CD4-positive, alpha-beta T cell treated with Interferon gamma for 1 hour (primary cell): ENCODE measurements around the gene PYROXD2.
"Not testable (repeated sequence)": the region's sequence is repeated elsewhere in the genome, so short reads cannot be mapped to it uniquely, and the experiment has no call there.

Experiments used
- DNase-seq: peaks from one replicate; pipeline ENCODE4 v3.0.0-alpha.2; 2020

Gene PYROXD2

DNA sequence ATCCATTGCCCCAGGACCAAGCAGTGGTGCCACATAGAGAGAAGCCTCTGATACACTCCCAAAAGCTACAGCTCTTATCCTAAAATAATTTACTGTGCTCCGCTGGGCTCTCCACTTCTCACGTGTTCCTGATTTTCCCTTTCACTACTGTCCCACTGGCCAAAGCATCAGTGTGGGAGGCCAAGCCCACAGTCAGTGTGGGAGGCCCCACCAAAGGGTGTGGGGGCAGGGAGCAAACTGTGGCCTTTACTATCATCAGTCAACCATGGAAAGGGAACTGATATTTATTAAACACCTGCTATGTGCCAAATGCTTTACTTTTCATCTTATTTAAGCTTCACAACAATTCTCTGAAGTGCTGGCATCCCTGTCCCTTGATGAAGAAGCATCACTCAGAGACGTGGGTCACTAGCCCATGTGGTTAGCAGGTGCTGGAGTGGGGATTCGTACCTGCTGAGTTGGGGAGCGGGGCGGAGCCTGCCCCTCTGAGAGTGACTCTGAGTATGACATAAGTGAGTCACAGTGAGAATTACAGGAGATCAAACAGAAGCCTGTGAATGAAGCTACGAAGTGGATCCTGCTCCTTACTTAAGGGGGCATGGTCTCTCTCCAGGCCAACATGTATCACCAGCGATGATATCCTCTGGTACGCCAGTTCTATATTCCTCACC is 50.4 kb downstream of the PYROXD2 start:
- no peak for DNase-seq

DNA sequence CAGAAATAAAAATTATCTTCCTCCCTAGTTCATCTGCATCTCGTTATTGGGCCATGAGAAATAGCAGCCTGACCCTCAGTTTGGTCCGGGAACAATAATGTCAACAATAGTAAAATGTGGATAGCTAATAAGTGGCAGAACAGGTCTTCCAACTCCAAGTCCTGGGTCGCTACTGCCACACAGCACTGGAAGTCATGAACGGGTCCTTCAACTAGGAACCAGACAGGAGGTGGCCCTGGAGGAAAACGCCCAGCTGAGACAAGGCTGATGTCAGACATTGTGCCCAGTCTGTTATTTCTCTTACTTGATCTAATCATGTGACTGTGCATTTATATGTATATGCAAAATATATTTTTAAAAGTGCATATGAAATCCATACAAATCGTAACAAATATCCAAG is 51.8 kb downstream of the PYROXD2 start:
- DNase-seq = no peak

DNA sequence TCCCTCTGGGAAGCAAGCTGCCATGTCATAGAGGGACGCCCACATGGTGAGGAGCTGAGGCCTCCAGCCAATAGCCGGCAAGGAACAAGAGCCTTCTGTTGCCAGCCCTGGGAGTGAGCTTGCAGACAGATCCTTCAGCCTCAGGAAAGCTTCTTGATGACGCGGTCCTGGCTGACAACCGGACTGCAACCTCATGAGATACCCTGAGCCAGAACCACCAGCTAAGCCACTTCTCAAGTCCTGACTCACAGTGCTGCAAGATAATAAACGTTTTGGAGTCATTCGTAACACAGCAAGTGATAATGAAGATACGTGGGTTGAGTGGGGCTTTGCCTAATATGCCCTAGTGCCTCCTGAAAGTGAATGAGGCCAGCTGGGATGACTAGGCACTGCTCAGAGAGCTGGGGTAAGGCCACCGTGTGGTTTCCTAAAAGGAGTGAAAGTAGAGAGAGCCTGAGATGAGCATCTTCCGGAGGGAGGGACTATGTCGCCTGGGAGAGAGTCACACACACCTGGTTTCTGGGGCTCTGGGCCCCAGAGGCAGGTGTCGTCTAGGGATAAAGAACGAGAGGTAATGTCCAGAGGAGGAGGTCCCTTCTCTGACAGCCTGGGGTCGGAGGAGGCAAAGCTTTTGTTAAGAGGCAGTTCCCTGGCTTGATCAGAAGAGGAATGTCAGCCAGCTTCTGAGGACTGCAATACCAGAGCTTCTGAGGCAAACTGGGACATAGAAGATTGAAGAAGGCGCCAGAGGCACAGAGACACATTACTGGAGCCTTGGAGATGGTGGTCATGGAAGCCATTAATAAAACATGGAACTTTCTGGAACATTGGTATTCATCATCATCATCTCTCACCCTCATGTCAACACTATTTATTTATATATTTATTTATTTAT is 53.6 kb downstream of the PYROXD2 start:
- no peak for DNase-seq

DNA sequence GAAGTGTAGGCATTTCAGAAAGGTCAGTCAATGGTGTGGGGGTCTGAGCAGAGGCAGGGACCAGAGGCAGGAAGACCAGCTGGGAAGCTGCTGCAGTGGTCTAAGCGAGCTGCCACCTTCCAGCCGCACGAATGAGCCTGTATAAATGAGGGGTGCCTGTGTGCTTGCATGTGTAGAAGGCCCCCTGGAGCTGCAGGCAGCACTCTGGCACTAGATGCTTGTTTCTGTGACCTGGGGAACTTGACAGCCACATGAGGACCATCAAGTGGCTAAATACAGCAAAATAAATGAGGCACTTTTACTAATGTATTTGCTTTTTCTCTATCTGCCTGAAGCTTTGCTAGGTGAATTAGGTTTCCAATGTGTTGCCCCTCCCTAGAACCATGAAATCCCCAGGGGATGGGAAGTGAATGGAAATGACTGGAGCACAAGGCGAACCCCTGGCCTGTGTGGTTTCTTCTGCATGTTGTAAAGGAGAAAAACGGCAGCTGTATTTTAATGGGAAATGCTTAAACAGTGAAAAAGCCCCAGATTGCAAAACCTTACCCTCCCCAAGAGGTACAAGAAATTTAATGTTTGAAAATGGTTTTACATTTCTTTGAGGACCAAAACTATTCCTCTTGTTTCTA is 57.7 kb downstream of the PYROXD2 start:
- no peak for DNase-seq

DNA sequence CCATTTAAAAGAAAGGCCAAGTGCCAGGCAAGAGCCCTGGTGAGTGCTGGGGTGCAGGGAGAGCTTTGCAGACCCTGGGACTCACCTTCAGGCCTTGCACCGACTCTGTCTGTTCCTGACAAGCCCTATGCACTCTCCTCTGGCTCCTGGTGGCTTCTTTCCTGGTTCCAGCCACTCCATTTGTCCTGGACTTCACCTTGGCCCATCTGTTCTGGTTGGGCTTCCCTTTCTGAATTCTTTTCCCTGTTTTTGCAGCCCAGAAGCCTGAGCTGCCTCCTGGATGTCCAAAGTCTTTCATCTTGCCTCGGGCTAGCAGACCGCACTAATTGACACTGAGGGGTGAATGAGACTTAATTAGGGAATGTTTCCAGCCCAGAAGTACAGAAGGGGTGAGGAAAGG is 60.5 kb downstream of the PYROXD2 start:
- no peak for DNase-seq

DNA sequence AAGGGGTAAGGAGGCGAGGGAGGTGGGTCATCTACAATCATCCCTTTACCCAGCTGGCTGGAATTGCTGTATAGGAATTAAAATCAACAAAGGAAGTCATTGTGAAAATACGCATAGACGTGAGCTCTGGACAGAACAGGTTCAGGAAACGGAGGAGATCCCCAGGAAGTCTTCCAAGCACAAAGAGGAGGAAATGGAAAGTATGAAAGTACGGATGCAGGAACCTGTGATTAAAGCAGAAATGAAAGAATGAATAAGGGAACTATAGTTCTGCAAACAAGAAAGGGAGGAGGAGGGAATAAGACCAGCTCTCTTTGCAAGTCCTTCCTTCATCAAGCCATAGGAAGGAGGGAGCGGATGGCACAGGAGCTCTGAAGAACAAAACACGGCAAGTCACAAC is 61.8 kb downstream of the PYROXD2 start:
- no peak for DNase-seq

DNA sequence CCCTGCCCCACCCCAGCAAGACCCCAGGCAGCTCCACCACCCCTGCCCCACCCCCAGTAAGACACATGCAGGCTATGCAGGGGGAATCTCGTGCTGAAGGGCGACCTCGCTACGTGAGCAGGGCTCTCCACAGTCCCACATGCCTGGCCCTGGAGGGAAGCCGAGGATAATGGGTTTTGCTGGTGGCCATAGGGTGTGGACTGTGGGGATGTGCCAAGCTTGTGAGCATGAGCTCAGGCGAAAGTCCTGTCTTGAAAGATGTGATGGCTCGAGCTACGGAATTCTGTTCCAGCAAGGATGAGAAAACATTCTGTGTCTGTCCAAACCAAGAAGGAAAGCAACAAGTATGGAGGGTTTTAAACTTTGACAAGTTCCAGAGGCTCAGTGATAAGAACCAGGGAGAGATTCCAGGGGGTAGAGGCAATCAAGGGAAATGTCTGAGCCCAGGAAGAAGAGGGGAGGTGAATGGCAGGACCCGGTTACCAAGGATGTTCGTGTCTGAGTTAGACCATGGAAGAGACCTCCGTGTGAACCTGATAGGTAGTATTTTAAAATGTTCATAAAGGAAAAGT is 63.1 kb downstream of the PYROXD2 start:
- no peak for DNase-seq

DNA sequence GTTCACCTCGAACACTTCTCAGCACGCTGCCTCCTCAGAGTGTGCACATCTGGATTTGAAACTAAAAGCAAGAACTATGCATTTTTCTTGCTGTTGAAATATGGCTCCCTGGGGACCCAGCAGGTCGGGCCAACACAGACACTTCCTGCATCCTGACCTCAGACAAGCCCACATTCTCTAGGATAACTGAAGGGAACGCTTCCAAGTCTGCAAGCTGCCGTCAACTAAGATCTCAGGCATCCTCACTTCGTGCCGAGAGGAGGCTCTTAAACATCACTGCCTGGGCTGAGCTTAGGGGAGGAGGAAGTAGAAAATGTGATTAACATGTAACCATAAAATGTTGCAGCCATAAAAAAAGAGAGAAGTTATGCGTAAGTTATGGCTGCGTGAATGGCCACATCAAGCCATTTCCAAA is 65.5 kb downstream of the PYROXD2 start:
- peak; percentile 7 for DNase-seq

DNA sequence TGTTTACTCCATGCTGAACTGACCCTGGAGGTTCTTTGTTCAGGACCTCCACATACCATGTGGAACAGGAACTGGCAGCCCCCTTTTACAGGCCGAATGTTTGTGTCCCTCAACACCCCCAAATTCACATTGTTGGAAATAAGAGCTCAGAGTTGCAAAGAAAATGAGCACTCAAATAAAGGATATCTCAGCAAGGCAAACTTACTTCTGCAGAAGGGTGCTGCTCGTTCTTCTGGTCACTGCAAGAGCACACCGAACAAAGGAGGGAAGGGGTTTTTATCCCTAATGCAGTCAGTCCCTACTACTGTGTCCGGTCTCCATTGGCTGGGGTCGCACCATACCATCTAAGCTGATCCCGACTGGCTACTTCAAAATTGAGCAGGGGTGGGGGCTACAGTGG is 68.1 kb downstream of the PYROXD2 start:
- no peak for DNase-seq

DNA sequence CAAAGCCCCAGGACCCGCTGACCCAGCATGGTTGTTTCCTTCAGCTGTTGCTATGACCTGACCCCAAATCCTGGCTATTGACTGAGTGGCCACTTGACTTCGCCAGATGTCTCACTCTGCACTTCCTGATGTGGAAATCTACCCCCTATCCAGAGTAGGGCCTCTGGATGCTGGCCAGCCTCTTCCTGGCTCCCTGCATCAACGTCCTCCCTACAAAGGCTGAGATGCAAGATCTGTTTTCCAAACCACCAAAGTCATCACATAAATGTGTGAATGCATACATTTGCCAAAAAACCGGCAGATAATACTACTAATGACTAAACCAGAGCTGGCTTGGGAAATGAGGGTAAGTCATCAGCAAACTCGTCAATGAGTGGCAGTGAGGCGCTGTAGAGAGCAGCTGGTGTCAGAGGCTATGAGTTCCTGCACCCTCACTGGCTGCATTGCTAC is 70.4 kb downstream of the PYROXD2 start:
- no peak for DNase-seq

DNA sequence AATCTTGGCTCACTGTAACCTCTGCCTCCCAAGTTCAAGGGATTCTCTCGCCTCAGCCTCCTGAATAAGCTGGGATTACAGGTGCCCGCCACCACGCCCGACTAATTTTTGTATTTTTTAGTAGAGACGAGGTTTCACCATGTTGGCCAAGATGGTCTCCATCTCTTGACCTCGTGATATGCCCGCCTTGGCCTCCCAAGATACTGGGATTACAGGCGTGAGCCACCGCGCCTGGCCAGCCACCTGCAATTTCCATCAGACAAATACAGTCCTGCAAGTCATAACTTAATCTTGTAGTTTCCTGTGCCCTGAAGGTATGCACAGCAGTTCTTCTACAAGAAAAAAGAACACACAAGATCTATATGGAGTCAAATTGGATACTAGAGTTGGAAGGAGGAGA is 73.3 kb downstream of the PYROXD2 start:
- DNase-seq = not testable (repeated sequence)

DNA sequence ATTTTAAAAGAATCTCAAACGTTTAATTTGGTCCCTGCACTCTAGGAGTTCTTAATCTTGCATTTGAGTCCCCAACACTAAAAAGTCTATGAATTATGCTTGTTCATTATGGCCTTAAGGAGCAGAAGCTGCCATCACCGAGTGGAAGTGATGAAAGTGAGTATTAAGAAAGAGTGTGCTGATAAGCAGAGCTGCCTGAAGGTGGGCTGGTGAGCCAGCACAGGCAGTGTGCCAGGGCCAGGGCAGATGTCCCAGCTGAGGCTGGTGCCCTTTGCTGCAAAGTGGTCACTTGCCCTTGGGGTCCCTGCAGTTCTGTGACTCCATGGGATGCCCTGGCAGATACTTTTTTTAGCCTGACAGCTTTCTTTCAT is 74.1 kb downstream of the PYROXD2 start:
- no peak for DNase-seq

DNA sequence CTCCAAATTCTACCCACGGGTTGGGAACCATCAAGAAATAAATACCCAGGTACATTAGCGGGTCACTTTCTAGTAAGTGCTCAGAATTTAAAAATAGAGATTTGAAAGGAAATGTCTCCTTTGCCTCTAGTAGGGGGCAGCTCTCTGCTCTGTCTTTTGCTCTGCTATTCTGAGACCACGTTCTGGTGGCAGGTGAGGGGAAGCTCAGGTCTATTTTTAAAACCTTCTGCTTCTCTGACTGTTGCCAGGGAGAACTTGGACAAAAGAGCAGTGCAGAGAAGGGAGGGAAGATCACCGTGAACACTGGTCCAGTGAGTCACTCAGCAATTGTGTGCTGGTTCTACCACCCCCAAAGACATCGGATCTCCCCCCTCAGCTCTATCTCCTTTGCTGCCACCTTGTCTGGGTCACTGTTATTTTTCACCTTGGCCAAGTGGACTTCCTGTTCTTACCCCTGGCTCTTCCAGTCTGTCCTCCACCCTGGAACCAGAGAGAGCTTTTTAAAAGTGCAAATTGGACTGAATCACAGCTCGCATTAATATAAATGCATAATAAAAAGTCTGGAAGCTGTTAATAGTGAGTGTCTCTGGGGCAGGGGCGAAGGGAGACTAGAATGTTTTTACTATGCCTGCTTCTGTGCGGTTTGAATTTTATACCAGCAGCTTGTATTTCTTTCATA is 74.6 kb downstream of the PYROXD2 start:
- DNase-seq = no peak

DNA sequence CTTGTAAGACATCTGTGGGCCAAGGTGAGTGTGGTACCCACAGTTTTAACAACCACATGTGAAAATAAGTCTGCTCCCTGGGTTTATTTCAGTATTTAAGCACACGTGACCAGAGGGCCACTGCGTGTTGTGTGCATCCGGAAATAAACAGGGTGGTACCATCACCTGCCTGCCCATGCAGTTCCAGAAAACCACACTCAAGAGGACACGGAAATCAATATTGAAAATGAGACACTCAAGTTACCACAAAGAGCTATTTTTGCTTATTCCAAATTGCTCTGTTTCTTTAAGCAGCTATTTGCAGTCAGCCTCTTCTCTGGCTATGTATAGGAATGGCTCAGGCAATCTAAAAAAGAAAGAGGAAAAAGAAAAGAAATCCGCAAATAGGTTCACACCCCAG is 75.2 kb downstream of the PYROXD2 start:
- DNase-seq = peak; percentile 42

DNA sequence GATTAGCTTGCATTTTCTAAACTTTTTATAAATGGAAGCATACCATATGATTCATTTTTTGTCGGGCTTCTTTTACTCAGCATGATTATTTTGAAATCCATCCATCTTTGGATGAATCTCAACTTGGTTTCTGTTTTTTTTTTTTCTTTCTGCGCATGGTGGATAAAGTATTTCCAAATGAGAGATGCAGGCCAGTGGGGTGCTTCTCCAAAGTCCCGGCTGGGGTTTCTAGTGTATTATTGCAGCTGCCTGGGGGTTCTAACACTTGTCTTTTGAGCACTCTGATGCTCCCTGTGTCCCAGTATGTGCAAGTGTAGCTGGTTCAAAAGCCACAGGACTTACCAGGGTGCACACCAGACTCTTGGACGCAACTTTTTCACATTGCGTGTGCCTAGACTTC is 76.1 kb downstream of the PYROXD2 start:
- no peak for DNase-seq

DNA sequence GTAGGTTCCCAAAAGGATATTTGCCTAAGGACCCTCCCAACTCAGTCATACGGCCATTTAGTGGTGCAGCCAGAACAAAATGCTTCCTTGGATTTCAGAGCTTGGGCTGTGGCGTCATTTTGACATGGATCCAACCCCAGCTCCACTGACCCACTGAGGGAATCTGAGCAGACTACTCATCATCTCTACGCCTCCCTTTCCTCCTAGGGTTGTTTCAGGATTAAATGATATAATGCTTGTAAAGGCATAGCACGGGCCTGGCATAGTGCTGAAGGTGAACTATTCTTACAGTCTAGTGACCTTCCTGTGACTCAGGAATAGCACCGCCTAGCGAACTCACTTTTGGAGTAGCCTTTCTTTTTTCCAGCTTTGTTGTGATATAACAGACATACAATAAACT is 76.7 kb downstream of the PYROXD2 start:
- DNase-seq = no peak

DNA sequence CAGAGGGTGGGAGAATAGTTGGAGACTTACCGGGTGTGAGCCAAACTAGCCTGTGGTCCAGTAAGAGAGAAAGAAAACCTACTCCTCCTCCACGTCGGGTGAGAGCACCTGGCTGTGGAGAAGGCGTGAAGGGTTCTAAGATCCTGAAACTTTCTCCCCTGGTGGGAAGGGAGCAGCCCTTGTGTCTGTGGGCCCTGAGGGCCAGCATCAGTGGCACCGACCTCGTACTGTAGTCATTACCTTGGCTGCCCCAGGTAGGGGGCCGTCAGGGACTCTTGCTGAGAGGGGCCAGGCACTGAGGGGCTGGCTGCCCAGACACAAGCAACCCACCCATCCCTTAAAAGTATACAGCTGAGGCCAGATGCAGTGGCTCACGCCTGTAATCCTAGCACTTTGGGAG is 77.5 kb downstream of the PYROXD2 start:
- no peak for DNase-seq
